ENCODE results near the gene SFMBT1. TPM values are rescaled to one million over a fixed set of nuclear protein-coding genes. Genes with fewer than 3 reads are reported as not detected.

Gene SFMBT1
- total and polyA plus RNA-seq, 2 of the 4 experiments (the other 2 are of a cell fraction), result 1.0 to 1.8 TPM

DNA sequence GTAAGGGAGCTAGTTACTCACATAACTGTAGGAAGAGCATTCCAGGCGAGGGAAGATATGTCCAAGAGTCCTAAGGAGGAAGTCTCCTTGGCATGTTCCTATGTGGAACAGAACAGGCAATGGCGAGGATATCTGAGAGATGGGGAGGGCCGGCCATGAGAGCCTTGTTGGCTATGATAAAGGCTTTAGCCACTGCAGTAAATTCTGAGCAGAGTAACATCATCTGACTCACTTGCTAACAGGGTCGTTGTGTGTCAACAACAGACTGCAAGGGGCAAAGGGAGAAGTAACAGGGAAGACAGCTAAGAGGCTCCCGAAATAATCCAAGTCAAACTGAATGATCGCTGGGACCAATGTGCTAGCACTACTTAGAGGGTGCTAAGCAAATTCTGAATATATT, 21.6 kb downstream of the SFMBT1 start:
- 90% methylated on average over 2 of the region's 6 CpGs; no CpG with 5 or more reads in 1 of the 2 experiments for WGBS, 2 experiments (ENCODE audit: extremely low coverage in 2 of 2, insufficient read length in 1 of 2)
- Histone ChIP-seq H3K9ac (ENCODE audit: low read depth, low read length) (no peak overlapping the region), H2BK120ac (ENCODE audit: low read depth, low read length) (no peak overlapping the region), H3K4me1 (ENCODE audit: control insufficient read depth, insufficient read depth, low read length) (no peaks in the 10 kb centered on the region), H3K23ac (ENCODE audit: low read depth, low read length) (no peak overlapping the region), H2BK15ac (ENCODE audit: low read depth, low read length) (no peak overlapping the region), H3K4ac (ENCODE audit: low read depth, low read length) (no peak overlapping the region), H3K4me2 (ENCODE audit: low read depth, low read length) (no peak overlapping the region), H4K20me1 (ENCODE audit: insufficient read depth, low read length) (no peaks in the 10 kb centered on the region), H3K36me3 (ENCODE audit: control insufficient read depth, insufficient read depth, low read length) (no peaks in the 10 kb centered on the region), H2AK5ac (ENCODE audit: low read depth, low read length) (no peak overlapping the region), H3K56ac (ENCODE audit: extremely low read depth, insufficient read depth, low read length) (no peak overlapping the region), H3K79me1 (ENCODE audit: low read depth in 1 of 2, low read length in 2 of 2) (no peaks in the 10 kb centered on the region; a peak in 1 of 4 replicates), H3K9me3 (ENCODE audit: control insufficient read depth, insufficient read depth, low read length) (no peaks in the 10 kb centered on the region), H2AFZ (replicated peaks; ENCODE audit: low read length, poor library complexity) (no peak overlapping the region), H2BK20ac (ENCODE audit: low read depth, low read length) (no peak overlapping the region), H4K5ac (ENCODE audit: low read depth, low read length) (no peak overlapping the region), H3K4me3 (ENCODE audit: insufficient read depth, low read depth, low read length) (no peak overlapping the region), H3K9me1 (ENCODE audit: insufficient read depth, low read length) (no peaks in the 10 kb centered on the region), H3K27me3 (ENCODE audit: control insufficient read depth, insufficient read depth, low read length) (no peaks in the 10 kb centered on the region), H3K27ac (ENCODE audit: insufficient read depth, low read length) (no peak overlapping the region), H3K14ac (replicated peaks; ENCODE audit: low read depth, low read length) (no peak overlapping the region), H4K8ac (ENCODE audit: low read depth in 2 of 2, low read length in 2 of 2) (no peak overlapping the region), H2AK9ac (replicated peaks; ENCODE audit: low read depth, low read length, poor library complexity) (no peak overlapping the region), H2BK5ac (ENCODE audit: low read depth, low read length, poor library complexity, severe bottlenecking) (no peak overlapping the region), H3K18ac (ENCODE audit: low read depth, low read length) (no peak overlapping the region), H4K91ac (ENCODE audit: insufficient read depth, low read depth, low read length) (no peak overlapping the region)
- ATAC-seq (ENCODE audit: low read depth) (no peak), DNase-seq (no peak)
- no peak for TF ChIP-seq RCOR1 (IDR thresholded peaks at IDR 0.05; ENCODE audit: insufficient replicate concordance, low read length)
- no peak for TF ChIP-seq CEBPB (IDR thresholded peaks at IDR 0.05; ENCODE audit: low read depth, low read length)
- TF ChIP-seq, protein P1, sequence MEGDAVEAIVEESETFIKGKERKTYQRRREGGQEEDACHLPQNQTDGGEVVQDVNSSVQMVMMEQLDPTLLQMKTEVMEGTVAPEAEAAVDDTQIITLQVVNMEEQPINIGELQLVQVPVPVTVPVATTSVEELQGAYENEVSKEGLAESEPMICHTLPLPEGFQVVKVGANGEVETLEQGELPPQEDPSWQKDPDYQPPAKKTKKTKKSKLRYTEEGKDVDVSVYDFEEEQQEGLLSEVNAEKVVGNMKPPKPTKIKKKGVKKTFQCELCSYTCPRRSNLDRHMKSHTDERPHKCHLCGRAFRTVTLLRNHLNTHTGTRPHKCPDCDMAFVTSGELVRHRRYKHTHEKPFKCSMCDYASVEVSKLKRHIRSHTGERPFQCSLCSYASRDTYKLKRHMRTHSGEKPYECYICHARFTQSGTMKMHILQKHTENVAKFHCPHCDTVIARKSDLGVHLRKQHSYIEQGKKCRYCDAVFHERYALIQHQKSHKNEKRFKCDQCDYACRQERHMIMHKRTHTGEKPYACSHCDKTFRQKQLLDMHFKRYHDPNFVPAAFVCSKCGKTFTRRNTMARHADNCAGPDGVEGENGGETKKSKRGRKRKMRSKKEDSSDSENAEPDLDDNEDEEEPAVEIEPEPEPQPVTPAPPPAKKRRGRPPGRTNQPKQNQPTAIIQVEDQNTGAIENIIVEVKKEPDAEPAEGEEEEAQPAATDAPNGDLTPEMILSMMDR (conservative IDR thresholded peaks at IDR 0.05; ENCODE audit: low read depth, low read length), result no peak
- TF ChIP-seq POLR2A (IDR thresholded peaks at IDR 0.05; ENCODE audit: low read depth, low read length), result no peak
- no peak for TF ChIP-seq NFE2L2 (IDR thresholded peaks at IDR 0.05; ENCODE audit: low read depth, low read length)
- intact Hi-C loops (cut with micrococcal nuclease) (no loop called here), dilution Hi-C loops (cut with HindIII; ENCODE audit: low sequenced_read_pairs, unreplicated experiment) (no loop called here), in situ Hi-C loops (cut with MboI; ENCODE audit: low sequenced_read_pairs) (no loop called here)
- POLR2A ChIA-PET (ENCODE audit: unreplicated experiment), result no interaction called here
- CTCF ChIA-PET, result no interaction called here
- no TSS peak for BruUV-seq (replicated peaks)

All from IMR-90 (cell line).